GM12891 (cell line): Measurements from ENCODE around the gene HLA-F.

Experiments
- POLR2A ChIP-seq: IDR thresholded peaks from 2 replicates; pipeline ENCODE4 v1.6.1; 2011; ENCODE audit warnings: low read depth, low read length, control low read depth
- POLR2AphosphoS5 ChIP-seq: IDR thresholded peaks from 2 replicates; pipeline ENCODE4 v1.6.1; 2011; ENCODE audit warnings: low read depth, low read length, control low read depth
- SPI1 ChIP-seq: IDR thresholded peaks from 2 replicates; pipeline ENCODE4 v1.6.1; 2011; ENCODE audit warnings: low read depth, low read length, control low read depth
- TAF1 ChIP-seq: IDR thresholded peaks from 2 replicates; pipeline ENCODE4 v1.6.1; 2011; ENCODE audit warnings: low read depth, low read length, control low read depth

DNA sequence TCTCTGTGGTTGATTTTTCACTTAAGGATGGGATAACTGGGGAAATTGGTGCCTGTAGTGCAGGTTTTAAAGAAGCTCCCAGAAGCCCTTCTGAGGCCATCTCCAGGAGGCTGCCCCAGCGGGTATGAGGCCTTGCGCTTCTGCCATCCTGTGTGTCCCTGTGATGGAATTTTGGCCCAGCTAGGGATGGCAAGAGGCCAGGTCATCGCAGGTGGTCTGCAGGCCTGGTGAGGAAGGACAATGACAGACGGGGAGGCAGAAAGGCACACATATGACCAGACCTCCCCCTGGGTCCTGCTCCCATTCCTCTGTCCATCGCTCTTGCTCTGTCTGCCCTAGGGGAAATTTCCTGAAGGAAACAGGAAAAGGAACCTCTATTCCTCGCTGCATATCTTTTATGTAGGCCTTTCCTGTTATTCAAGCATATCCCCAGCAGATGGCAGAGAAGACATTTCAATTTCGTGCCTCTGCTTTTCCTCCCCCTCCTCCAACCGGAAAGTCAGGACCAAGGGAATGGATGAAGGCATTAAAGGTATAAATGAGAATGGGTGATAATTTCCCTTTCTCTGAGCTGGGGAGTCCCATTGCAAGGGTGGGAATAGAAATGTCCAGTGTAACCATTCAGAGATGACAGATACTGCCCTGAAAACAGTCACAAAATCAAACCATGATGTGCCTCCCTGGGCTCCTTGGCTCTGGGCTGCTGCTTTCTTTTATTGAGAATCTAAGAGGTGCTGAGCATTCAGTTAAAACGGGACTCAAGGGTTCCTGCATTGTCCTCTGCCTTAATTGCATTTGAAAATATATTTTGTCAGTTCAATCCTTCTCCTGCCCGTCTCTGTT, 17.6 kb upstream of the HLA-F start:
- TF ChIP-seq TAF1 (no peak), POLR2A (no peak), POLR2AphosphoS5 (no peak), SPI1 (no peak)
